NCI-H2171 (cell line): ENCODE results near the gene PWWP2B.

Experiments
- DNase-seq: peaks from one replicate; lab custom pipeline; 2025; lab: John Stamatoyannopoulos, UW

Gene PWWP2B

DNA sequence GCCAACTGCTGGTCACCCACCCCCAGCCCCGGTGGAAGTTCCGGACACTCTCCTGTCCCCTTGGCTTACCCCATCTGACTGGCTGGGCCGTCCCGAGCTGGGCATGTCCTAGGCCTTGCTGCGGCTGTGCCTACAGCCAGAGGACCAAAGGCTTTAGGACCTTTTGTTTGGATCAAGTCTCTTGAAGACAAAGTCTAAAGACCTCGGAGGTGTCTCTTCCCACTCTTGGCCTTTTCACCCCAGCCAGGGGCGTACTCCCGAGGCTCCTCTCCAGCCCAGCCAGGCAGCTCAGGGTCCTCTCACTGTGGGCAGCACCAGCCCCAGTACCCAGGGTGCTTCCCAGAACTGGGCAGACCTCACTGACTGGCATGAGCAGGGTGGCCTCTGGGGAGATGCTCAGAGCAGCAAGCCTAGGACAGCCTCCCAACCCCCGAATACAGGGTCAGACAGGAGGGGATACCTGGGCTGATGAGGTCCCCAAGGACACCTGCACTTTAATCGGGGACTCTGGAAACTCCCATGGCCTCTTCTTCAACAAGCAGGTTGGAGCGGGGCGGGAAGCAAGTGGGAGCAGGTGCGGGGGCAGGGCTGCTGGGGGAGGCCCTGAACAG is 2.7 kb upstream of the PWWP2B start:
- DNase-seq, result no peak

GRCh38 chr10:132394936-132395703 is 1.9 kb upstream of the PWWP2B start:
- DNase-seq, result no peak

DNA sequence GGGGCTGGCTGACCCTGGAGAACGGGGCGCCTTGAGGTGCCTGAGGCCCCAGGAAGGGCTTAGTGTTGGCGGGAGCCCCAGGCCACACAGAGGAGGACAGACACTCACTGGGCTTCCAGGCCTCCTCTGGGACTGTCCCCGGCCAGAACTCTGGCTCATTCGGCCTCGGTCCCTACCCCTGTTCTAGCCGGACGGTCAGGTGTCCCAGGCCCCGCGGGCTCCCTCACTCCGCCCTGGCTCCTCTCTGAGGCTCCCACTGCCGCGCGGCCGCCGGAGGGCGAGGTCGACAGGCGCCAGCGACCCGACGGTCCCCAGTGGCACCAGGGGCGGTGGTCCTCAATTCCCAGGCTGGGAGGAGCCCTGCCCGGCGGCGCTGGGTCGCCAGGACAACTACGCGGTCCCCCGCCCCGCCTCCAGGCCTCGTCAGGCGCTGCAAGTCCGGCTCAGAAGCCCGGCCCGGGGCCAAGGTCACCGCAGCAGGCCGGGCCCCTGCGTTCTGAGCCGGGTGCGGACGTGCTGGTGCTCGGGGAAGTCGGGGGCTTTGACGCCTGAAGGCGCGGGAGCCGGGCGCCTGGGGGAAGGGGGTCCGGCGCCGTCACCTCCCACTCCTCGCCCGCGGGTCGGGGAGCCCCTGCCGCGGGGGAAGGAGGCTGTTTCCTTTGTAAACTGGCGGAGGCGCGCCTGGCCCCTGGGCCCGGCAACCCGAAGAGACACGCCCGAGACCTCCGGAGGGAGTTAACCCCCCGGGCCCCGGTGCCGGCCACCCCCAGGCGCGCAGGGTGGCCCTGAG is 1.1 kb upstream of the PWWP2B start:
- no peak for DNase-seq

DNA sequence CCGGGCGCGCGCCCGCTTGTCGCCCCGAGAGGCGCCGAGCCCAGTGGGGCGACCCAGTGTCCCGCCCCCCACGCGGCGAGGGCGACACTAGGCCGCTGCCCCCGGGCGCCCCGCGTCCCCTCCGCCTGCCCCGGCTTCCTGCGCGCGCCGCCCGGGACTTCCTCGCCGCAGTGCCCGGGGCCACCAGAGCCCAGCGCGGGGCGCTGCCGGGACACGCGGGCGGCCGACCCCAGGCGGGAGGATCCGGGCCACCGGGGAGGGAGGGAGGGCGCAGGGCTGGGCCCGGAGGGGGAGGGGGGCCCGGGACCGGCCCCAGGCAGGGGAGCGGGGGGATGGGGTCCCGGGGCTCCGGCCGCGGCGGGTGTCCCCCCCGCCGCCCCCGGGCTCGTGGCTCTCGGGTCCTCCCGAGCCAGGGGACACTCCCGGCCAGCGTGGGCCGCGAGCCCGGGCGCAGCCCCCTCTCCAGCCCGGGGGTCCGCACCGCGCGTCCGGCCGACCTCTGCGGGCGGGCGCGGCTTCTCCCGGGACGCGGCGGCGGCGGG is 435 bp upstream of the PWWP2B start:
- DNase-seq, result no peak

DNA sequence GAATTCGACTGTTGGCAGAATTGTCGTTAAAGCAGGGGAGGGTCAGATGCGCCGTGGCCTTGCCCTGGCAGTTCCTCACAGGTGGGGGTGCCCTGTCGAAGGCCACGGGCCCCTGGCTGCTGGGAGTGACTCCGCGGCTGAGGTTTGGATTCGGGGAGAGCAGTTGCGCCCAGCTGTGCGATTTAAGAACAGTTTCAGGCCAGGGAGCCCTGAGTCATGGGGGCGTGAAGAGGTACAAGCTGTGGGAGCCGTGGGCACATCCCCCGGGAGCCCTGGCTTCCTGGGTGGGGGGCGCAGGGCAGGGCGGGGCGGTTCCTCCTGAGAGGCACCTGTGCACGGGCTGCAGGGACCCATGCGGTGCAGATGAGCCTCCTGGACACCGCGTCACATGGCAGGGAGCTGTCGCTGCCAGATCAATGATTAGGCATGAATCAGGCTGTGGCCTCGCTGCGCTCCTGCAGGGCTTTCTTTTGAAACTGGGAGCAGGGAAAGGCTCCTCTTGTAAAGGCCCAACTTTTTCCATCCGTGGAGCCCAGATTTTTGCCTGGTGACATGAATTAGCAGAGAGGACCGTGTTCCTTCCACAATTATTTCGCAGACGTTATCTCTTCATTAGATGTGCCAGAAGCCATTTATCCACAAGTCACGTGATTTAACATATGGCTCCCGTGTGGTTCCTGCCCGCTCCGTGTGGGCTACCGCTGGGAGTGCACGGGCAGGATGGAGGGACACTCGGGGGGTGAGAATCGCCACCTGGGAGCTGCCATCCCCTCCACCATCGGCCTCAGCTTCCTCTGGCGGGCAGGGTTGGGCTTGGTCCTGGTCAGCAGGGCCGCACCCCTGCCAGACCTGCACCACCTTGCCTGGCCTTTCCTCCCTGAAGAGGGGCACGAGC is 918 bp downstream of the PWWP2B start:
- DNase-seq, result peak; percentile 39

GRCh38 chr10:132398566-132398991 is 1.6 kb downstream of the PWWP2B start:
- DNase-seq, result no peak

- peak; percentile 75 for DNase-seq
Measured at GRCh38 chr10:132399117-132400035, 2.4 kb downstream of the PWWP2B start.

DNA sequence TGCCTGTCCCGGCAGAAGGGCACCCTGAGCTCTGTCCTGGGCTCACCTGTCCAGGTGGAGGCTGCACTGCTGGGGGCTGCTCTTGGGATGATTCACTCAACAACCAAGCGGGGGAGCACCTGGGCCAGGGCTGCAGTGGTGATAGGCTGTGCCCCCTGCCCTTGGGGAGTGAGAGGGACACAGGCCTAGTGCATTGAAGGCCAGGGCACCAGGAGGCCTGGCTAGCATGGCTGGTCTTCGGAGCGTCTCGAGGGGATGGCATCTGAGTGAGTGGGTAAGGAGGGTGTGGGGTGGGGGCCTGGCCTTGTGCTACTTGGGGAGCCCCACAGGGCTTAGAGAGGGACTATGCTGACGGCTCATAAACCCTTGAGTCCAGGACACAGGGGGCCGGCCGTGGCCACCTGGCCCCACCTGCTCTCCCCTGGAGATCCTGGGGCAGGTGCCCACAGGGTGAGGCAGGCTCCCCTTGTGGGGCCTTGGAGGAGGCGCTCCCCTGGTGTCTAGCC is 3.1 kb downstream of the PWWP2B start:
- DNase-seq, result no peak

GRCh38 chr10:132400547-132401151 is 3.6 kb downstream of the PWWP2B start:
- no peak for DNase-seq

DNA sequence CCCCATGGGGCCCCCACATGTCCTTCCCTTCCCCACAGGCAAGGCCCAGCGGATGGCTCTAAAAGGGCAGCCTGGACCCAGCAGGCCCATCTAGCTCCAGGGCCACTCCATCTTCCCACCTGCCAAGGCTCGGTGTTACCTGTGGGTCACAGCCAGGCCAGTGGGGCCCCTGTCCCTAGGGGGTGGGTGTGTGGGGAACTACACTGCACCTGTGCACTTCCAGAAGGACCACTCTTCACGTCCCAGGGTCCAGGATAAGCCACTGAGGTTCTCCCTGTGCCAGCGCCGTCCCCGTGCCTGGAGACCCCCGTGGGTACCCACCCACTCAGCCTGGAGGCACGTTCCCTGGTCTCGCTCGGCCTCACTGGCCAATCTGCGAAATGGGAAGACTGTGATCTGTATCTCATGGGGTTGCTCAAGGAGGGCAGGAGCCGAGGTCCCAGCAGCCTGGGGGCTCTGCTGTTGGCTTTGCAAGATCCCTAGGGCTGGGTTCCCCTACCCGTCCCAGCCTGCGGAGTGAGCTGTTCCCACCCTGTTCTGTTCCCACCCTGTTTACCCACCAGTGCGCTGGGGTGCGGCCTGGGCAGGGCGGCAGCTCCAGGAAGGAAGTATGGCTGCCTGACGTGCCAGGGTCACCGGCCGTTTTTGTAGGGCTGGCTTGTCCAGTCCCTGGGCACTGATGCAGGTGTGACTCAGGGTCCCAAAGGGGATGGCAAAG is 4.6 kb downstream of the PWWP2B start:
- DNase-seq, result no peak

- no peak for DNase-seq
Measured at GRCh38 chr10:132402781-132403241, 5.8 kb downstream of the PWWP2B start.

DNA sequence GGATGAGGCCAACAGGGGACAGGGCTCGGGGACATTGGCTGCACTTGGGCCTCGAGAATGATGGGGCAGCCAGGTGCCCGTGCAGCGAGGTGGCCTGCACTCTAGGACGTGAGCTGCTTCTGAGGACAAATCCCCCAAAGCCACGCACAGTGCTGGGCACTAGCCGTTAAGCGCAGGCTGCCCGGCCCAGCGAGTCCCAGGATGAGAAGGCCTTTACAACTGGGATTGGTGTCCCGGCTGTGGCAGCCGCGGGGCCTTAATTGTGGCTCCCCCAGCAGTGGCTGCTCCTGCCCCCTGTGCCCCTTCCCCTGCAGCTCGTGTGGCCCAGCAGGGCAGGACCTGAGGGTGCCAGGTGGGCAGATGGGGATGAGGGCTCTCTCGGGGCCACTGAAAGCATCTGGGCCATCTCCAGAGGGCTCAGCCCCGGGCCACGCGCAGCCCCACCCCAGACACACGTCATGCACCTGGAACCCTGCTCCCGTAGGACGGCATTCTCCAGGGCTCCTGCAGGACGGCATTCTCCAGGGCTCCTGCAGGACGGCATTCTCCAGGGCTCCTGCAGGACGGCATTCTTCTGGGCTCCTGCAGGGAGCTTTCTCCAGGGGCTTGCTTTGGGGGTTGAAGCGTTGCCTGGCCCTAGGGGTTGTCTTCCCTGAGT is 6.6 kb downstream of the PWWP2B start:
- DNase-seq, result no peak

DNA sequence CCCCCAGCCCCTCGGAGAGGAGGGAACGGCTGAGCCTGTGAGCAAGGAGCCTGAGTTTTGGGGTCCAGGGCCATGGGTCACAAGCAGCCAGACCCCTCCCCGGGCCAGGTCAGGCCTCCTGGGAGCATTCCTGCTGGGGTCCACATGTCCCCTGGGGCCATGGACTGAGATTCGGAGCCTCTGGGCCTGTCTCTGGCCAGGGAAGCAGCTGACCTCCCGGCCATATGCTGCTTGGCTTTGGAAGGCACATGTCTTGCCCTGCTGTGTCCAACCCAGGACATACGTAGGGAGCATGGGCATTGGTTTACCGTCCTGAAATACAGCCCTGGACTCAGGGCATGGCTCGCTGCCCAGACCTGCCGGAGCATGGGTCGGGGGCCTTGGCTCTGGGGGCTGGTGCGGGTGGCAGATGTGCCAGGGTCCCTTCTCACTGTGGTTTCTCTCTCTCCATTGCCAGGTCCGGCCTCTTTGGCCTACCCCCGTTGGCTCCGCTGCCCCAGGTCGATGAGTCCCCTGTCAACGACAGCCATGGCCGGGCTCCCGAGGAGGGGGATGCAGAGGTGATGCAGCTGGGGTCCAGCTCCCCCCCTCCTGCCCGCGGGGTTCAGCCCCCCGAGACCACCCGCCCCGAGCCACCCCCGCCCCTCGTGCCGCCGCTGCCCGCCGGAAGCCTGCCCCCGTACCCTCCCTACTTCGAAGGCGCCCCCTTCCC is 7.3 kb downstream of the PWWP2B start:
- DNase-seq, result no peak

GRCh38 chr10:132404911-132405462 is 8.0 kb downstream of the PWWP2B start:
- no peak for DNase-seq

- no peak for DNase-seq
Measured at GRCh38 chr10:132405463-132405991, 8.5 kb downstream of the PWWP2B start.

DNA sequence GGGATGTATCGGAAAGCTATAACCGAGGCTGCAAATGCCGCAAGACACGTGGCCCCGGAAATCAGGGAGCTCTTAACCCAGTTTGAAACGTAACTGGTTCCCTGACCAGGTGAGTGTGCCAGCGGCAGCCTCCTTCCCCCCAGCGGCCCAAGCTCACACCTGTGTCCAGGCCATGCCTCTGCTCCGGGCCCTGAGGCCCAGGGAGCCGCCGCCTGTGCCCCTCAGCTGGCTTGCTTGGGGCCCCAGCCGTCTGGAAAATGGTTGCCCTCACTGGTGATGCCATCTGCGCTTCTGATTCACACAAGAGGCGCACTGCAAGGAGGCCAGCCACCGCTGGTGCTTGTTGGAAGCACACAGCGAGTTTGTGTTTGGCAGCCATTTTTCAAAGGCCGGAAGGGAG is 9.2 kb downstream of the PWWP2B start:
- no peak for DNase-seq

DNA sequence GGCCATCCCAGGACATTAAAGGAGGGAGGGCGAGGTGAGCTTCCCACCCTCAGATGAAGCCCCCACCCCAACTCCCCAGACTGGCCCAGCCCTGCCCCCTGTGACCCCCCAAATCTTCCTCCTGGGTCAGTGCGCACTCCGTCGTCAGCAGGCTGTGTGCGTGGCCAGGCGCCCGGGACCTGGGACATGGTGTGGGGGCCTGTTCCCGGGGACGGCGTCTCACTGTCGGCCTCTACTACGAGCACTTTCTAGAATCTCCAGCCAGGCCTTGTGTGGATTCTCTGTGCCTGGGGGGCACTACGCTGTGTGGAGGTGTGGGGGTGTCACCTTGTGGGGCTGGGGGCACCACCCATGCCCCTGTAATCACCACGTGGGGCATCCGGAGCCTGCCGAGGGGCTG is 9.8 kb downstream of the PWWP2B start:
- DNase-seq, result no peak
